GM18519 (cell line): ENCODE results near the gene SYDE2.
"Not testable (repeated sequence)": the region's sequence is repeated elsewhere in the genome, so short reads cannot be mapped to it uniquely, and the experiment has no call there.

Experiments
- ATAC-seq: cut with Tn5 transposase; IDR thresholded peaks from one replicate; pipeline ENCODE4 v1.9.1; 2021; ENCODE audit warnings: mild to moderate bottlenecking, moderate library complexity; ENCODE audit not compliant: unreplicated experiment, low FRiP score

The SYDE2 gene, protein sequence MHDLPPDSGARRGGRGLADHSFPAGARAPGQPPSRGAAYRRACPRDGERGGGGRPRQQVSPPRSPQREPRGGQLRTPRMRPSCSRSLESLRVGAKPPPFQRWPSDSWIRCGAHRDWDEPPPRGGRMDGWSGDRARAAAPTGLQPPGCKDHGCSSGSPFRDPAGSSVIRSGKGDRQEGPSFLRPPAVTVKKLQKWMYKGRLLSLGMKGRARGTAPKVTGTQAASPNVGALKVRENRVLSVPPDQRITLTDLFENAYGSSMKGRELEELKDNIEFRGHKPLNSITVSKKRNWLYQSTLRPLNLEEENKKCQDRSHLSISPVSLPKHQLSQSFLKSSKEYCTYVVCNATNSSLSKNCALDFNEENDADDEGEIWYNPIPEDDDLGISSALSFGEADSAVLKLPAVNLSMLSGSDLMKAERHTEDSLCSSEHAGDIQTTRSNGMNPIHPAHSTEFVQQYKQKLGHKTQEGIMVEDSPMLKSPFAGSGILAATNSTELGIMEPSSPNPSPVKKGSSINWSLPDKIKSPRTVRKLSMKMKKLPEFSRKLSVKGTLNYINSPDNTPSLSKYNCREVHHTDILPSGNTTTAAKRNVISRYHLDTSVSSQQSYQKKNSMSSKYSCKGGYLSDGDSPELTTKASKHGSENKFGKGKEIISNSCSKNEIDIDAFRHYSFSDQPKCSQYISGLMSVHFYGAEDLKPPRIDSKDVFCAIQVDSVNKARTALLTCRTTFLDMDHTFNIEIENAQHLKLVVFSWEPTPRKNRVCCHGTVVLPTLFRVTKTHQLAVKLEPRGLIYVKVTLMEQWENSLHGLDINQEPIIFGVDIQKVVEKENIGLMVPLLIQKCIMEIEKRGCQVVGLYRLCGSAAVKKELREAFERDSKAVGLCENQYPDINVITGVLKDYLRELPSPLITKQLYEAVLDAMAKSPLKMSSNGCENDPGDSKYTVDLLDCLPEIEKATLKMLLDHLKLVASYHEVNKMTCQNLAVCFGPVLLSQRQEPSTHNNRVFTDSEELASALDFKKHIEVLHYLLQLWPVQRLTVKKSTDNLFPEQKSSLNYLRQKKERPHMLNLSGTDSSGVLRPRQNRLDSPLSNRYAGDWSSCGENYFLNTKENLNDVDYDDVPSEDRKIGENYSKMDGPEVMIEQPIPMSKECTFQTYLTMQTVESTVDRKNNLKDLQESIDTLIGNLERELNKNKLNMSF

DNA sequence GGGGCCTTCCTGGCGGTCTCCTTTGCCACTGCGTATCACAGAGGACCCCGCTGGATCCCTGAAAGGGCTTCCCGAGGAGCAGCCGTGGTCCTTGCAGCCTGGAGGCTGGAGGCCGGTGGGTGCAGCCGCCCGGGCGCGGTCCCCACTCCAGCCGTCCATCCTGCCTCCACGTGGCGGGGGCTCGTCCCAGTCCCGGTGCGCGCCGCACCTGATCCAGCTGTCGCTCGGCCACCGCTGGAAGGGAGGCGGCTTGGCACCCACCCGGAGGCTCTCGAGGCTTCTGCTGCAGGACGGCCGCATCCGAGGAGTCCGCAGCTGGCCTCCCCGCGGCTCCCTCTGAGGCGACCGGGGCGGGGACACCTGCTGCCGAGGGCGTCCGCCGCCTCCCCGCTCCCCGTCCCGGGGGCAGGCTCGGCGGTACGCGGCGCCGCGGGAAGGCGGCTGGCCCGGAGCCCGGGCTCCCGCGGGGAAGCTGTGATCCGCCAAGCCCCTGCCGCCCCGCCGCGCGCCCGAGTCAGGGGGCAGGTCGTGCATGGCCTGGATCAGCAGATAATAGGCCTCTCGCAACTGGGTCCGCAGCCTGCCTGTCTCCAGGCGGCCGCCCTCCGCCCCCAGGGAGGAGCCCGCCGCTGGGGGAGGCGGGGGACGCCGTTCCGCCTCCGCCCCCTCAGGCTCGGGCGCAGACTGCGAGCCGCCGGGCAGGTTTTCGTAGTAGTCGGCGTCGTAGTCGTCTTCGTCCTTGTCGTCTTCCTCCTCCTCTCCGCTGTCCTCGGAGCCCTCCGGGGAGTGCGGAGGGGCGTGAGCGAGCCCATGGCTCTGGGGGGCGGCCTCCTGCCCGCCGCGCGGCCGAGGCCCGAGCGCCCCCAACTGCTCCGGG is at the start of gene SYDE2:
Gene SYDE2 (minus strand): TSS at position 554 of the 877 bp plus-strand sequence. CDS start 20 bp downstream, at position 534.
- peak; percentile 70 for ATAC-seq

DNA sequence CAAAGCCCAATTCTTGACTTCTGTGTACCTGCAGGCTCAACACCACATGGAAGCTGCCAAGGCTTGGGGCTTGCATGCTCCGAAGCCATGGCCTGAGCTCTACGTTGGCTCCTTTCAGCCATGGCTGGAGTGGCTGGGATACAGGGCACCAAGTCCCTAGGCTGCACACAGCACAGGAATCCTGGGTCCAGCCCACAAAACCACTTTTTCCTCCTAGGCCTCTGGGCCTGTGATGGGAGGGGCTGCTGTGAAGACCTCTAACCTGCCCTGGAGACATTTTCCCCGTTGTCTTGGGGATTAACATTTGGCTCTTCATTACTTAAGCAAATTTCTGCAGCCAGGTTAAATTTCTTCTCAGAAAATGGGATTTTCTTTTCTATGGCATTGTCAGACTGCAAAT is 48.2 kb upstream of the SYDE2 start:
- not testable (repeated sequence) for ATAC-seq

DNA sequence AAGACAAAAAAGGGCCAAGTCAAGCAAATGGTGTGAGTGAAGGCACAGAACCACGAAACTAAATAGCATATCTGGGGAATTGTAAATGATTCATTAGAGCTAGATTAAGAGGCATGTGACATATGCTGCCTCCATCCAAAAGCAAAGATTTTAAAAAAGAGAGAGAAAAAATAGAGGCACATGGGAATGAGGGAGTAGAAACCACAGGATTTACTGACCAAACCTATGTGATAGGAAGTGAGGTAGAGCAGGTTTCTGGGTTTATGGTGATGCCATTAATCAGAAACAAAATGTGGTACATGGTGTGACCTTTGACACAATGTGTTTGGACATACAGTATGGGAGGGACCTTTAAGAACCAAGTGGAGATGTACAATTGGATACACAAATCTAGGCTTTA is 45.1 kb upstream of the SYDE2 start:
- no peak for ATAC-seq

DNA sequence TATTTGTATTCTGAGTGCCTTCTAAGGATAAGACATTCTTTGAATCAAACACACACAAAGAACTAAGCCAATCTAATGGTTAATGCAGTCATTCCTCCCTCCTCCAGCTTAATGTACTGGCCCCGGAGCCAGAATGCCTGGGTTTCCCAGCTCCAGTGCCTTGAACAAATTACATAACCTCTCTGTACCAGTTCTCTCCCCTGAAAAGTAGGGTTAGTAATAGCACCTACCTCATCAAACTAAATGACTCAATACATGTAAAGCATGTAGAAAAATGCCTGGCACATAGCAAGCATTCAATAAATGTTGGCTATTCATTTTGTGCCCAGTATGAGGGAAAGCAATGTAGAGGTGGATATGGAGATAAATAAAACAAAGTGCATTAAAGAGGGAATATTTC is 44.6 kb upstream of the SYDE2 start:
- no peak for ATAC-seq

DNA sequence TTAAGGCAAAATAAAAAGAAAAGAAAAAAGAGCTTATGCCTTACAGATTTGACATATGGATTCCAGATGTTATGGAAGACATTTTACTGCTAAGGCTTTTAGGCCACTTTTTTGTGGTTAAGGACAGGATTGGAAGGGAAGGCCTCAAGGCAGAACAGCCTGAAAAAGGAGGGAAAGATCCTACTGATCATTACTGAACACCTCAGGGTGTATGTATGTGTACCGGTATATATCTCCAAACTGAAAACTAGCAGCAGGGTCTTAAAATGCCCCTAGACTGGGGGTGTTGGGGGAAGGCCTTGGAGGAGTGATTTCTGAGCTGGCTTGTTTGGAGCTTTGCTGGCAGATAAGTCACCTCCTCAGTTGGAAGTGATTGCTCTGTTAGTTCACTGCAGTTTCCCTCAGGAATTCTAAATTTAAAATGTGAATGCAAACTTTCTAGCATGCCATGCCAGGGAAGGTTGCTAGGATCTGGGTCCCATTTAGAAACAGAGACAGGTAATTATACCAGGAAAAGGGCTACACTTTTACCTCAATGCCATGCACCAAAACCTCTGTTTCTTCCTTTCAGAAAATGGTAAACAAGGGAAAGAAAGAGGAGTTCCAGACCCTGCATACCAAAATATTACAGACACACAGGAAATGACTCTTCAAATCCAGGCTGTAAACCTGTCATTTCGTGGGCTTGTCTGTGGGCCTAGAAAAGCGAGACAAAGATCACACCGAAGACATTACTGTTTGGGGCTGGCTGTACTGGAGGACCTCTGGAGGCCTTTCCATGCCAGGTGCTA is 43.6 kb upstream of the SYDE2 start:
- ATAC-seq, result no peak

DNA sequence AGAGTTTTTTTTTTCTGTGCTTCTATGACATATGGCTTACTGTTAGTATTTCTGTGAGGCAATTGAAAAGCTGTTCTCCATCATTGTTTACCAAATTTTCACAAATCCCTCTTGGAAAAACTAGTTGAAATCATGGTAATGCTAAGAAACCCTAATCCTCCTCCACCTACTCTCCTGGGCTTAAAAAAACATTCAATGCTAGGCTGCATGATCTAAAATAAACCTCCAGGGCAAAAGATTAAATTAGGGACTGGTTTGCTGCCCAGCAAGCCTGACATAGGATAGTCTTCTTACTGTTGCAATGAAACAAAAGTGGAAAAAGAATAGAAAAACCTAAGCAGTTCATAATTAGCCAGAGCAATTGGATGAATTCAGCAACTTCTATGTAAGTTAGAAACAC is 42.6 kb upstream of the SYDE2 start:
- no peak for ATAC-seq

DNA sequence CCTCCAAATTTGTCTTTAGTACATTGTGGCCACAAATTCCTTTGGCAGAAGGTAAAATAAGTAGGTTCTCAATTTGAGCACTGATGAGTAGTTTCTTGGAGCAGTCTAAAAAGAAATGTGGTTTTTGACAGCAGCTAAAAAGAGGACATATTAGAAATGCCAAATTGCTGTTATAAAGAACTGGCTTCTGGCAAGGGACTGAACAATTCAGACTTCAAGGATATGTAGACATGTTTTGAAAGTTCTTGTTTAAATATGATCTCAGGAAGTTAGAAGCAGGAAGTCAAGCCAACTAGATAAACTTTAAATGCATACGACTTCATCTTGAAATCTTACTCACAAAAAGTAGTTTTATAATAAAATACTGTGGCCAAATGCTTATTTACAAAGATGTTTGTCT is 39.8 kb upstream of the SYDE2 start:
- no peak for ATAC-seq

DNA sequence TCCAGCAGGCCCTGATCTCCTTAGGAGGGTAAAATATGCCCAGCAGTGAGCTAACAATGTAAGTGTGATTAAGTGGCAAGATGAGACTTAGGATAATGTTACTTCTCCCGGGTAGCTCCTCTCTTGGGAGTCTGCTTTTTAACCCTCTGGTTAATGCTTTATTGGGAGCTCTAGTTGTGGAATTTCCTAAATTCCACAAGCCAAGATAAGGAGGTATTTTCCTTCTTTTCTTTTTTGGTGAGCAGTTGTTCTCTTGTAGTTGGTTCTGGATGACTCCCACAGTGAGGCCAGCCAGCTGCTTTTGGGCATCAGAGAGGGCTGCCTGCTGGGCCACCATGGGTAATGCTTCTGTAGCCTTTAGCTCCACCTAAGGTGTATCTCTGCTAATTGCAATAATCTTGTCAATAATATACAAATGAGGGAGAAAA is 39.4 kb upstream of the SYDE2 start:
- ATAC-seq, result no peak

DNA sequence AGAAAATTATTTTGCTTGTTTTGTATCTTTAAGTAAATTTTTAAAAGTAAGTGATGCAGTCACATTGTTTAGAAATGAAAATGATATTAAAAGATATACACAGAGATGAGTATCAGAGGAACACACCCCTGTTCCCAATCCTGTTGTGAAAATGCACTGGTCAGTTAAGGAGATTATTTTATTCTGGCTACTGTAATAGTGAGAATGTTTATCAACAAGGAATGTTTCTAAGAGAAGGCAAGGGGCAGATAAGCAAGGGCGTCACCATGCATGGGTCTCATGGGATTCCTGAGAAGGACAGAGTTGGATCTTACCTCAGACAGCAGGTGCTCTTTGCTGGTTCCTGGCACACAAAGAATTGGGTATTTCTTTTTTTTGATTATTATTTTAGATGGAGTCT is 36.8 kb upstream of the SYDE2 start:
- no peak for ATAC-seq

DNA sequence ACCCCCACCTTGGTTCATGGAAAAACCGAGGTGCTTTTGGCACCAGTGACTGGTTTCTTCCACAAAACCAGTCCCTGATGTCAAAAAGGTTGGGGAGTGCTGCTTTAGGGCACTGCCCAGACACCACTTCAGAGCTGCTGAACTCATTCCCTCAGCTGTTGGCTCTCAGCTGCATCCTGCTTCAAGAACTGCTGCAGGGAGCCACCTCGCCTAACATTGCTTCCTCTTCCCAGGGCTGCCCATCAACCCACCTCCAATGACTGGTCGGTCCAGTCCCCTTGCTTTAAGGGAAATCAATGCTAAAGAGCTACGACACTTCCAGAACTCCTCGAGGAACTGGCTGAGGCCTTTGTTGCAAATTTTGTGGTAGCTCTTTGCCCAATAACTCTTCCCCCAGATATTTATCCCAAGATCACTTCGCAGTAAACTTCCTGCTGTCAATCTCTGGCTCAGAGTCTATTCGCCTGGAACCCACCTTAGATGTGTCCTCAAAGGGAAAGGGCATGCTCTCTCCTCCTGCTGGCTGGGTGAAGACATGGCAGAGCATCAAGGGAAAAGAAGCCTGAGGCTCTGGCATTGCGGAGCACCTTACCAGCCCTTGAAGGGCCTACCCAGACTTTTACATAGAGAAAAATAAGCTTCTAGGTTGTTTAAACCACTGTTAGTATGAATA is 29.6 kb upstream of the SYDE2 start:
- ATAC-seq, result no peak

DNA sequence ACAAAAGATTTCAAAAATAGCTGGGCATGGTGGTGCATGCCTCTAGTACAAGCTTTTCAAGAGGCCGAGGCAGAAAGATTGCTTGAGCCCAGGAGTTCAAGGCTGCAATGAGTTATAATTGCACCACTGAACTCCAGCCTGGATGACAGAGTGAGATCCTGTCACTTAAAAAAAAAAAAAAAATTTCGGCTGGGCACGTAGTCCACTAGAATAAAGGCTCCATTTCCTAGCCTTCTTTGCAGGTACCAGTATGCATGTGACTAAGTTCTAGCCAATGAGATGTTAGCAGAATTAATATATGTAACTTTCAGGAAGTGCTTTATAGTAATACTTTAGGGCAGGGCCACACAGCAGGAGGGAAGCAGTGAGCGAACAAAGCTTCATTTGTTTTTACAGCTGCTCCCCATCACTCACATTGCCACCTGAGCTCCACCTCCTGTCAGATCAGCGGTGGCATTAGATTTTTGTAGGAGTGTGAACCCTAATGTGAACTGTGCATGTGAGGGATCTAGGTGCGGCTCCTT is 28.8 kb upstream of the SYDE2 start:
- no peak for ATAC-seq

DNA sequence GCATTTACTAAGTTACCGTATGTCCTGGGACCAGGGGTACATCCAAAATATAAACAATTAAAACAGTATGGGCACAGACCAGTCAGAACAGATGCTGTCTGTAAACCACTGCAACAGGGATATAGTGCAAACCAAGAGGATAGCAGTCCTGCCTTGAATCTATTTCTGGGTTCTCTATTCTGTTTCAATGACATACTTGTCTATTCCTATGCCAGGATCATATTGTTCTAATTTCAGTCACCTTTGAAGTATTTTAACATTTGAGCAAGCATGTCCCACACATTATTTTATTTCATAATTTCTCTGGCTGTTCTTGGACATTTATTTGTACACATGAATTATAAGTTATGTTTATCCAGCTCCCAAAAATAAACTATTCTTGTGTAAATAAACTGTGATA is 28.2 kb upstream of the SYDE2 start:
- ATAC-seq, result no peak

DNA sequence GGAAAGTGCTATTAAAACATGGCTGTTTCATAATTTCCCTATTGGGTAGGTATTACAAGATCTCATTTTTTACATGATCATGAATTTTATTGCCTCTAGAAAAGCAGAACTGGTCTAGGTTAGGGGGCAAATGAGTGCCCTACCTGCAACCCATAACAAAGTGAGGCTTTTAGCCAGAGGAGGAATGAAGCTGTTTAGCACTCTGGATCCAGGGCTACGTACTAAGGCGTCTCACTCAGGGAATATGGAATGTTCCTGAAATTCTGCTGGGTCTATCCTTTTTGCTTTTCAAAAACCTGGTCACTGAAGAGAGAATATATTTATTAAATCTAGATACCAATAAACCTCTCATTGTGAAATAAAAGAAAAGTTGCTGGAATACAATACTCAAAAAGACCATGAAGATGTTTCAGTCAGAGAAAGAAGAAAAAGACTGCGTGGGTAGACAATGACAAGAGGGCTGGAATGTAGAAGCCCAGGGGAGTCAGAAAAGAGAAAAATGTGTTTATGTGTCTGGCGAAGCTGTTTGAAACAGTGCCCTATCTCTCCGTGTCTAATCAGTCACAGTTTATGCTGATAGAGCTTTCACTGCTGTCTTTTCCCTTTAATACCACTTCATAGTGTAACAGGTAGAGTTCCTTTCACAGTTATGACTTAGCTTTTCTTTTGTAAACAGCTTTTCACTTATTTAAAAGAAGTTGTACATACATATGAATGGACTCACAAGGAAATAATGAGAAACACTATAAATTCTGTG is 25.0 kb upstream of the SYDE2 start:
- ATAC-seq, result no peak

DNA sequence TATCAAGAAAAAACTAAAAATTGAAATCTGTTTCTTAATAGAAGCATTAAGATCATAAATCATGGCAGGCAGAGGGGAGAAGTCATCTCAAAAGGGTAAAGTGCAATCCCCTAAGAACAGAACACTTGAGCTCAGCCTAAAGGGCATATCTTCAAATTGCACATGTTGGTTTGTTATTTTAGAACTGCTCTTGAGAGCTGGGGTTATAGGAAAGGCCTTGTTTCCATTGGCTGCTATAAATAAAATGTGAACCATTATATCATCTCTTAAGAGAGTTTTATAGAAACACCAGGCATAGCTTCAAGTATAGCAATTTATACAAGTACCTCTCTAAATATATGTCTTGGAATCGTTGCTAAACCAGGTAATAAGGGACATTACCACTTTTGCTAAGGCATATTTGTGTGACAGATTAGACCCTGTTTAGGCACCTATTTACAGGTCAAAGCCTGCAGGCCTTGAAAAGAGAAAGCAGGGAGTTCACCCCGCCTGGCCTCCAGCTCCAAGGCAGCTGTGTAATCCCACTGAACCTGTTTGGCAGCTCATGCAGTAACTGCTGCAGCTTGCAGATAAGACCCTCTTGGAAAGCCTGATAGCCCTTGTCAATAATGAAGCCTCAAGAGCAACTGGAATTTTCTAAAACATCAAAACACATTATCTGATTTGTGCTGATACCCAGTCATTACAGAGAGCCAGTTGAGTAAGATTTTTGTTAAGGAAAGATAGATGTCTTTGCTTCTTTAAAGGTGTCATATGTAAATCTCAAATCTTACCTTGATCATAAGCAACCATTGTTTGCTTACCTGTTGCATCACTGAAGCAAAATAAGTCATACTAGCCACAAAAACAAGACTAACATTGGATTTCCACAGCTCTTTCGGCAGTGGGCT is 24.2 kb upstream of the SYDE2 start:
- no peak for ATAC-seq

DNA sequence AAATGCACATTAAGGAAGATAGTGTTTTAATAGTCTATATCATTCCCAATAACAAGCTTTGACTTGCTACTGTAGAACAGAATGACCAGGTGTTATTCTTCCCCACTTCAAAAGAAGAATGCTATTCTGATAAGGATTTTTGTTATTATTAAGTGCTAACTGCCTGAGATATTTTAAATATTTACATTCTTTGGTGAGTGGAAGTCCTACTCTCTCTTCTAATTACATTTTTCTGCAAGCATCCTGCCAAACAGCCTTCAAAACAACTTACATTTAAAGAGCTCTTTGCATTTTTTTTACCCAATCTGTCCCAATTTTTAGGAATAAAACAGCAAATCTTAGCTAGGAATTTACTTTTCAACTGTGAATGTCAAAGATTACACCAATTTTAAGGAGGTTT is 23.5 kb upstream of the SYDE2 start:
- ATAC-seq, result no peak

DNA sequence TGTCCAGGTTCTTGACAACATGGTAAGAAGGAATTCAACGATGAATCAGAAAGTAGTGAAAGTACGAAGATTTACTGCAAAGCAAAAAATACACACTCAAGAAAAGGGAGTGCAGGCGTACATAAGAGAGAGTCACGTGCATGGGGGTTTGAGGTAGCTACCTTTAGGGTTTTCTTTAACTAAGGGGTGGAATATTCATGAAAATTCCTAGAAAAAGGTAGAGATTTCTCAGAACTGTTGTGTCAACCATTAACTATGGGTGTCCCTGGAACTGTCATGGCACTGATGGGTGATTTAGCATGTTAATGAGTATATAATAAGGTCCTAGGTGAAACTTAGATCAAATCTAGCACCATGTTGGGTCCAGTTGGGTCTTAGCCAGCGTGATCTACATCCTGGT is 22.5 kb upstream of the SYDE2 start:
- ATAC-seq, result no peak

DNA sequence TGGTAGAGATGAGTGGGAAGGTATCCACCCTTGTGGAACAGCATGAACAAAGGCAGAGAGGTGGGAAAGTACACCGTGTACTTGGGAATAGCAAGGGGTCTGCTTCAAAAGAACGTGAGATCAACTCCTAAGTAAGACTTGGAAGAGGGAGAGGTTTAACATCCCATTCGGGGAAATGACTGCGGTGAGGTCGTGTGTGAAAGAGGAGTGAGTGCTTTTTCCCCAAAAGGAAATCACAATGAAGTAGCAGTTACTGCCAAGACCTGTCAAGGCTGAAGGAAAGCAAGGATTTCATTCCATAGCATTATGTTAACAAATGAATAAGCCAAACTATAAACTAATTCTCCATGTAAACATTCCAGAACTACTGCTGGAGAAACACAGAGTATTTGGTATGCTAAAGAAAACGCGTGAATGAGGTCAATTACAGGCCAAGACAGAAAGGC is 20.0 kb upstream of the SYDE2 start:
- ATAC-seq, result no peak
